Dedifferentiated amniotic fluid mesenchymal stem cell (primary cell): ENCODE data around the gene BEST2.
A peak's percentile ranks its signal among the peaks of the same experiment; 100 is the strongest.
"Not testable (repeated sequence)": the region's sequence is repeated elsewhere in the genome, so short reads cannot be mapped to it uniquely, and the experiment has no call there.

ENCODE experiments used
- DNase-seq: peaks from one replicate; pipeline ENCODE4 v3.0.0-alpha.2; 2016; ENCODE audit errors: extremely low spot score

Gene BEST2

DNA sequence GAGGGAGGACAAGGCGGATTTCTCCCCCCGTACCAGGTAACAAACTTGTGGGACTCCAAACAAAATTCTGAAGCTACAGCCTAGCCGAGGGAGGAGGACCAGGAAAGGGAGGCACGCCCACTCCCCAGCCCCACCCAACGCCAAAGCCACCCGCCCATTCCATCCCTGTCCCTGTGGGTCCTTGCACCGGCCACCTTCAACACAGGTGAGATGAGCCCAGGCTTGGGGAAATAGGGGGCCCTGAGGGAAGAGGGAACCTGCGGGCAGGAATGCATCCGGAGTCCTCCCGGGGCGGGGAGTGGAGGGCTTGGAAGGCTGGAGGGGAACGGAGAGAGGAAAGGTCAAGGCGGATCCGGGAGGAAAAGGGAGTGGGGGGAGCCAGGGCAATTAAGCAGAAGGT, at the start of gene BEST2:
Gene BEST2 (plus strand): TSS at position 157 of the 400 bp plus-strand sequence. CDS start 802 bp downstream, outside the sequence.
- DNase-seq = no peak

DNA sequence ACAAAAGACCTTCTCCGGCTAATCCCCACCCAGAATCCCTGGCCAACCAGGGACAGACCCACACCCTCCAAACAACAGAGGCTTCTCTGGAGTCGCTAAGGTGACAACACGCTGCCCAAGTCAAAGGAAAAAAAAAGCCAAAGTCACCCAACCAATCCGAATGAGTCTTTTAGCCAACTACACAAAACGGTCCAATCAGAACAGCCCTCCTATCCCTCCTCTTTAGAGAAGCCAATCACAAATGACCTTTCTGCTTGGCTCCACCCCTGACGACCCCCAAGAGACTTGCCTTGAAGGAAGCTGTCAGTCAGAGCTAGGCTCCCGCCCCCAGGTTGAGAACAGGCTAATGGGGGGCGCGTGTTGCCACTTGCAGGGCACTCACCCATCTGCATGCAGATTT, 48.5 kb upstream of the BEST2 start:
- no peak for DNase-seq

GRCh38 chr19:12705169-12705568, 46.4 kb upstream of the BEST2 start:
- no peak for DNase-seq

DNA sequence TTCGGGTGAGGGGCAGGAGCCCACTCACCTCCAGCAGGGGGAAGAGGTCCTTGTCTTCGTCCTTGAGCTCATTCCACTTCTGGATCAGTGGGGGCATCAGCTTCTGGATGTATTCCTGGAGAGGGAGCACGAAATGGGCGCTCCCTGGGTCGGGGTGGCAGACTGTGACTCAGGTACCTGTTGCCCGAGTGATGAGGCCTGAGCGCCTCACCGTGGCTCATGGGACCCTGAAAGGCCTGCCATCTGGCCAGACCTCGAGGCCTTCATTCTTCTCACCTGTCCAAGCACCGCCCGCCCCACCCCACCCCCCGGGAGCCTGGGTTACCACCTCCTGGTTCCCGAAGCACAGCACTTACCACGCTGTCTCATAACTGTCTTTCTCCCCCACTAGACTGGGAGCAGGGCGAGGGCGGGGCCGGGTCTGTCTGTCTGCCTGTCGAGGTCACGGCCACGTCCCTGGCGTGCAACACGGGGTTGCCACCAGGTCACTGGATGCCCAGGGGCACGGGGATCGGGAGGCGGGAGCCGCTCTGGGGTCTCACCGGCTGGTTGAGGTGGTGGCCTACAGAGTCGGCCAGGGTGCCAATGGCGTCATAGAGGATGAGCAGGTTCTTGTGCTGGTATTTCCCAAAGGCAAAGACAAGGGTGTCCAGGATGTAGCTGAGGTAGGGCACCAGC, 45.8 kb upstream of the BEST2 start:
- DNase-seq = no peak

- DNase-seq = no peak
Observed at GRCh38 chr19:12706332-12706718, 45.3 kb upstream of the BEST2 start.

- DNase-seq = no peak
Observed at GRCh38 chr19:12708641-12709040, 43.0 kb upstream of the BEST2 start.

DNA sequence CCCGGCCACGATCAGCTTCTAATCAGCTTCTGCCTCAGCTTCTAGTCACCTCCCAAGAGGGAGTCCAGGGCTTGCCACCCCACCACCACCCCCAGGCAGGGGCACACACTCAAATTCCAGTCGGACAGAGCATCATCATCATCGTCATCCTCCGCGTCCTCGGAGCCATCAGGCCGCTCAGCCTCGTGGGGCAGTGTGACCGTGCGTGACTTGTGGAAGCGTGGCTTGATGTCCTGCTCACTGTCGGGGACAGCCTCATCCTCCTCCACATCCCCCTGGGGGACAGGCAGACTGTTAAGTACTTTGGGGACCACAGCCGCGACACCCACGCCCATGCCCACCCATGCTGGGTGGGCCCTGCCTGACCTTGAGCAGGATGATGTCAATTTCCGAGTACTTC, 40.4 kb upstream of the BEST2 start:
- DNase-seq = no peak

DNA sequence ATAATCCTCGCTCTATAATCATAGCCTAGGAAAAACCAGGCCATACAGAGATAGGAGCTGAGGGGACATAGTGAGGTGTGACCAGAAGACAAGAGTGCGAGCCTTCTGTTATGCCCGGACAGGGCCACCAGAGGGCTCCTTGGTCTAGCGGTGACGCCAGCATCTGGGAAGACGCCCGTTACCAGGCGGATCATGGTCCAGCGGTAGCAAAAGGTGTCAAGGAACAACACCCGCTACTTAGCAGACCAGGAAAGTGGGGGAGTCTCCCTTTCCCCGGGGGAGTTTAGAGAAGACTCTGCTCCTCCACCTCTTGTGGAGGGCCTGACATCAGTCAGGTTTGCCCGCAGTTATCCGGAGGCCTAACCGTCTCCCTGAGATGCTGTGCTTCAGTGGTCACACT, 39.5 kb upstream of the BEST2 start:
- DNase-seq = not testable (repeated sequence)

GRCh38 chr19:12713304-12713703, 38.3 kb upstream of the BEST2 start:
- DNase-seq = not testable (repeated sequence)

- DNase-seq = no peak
Observed at GRCh38 chr19:12715102-12715501, 36.5 kb upstream of the BEST2 start.

- no peak for DNase-seq
Observed at GRCh38 chr19:12715929-12716328, 35.7 kb upstream of the BEST2 start.

DNA sequence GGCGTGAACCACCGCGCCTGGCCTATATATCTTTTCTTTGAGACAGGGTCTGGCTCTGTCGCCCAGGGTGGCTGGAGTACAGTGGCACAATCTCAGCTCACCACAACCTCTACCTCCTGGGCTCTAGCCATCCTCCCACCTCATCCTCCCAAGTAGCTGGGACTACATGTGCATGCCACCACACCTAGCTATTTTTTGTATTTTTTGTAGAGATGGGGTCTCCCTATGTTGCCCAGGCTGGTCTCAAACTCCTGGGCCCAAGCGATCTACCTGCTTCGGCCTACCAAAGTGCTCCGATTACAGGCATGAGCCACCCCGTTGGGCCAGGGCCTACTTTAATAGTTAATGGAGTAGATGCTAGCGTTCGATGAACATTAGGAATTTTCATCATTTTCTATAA, 31.3 kb upstream of the BEST2 start:
- DNase-seq = no peak

- no peak for DNase-seq
Observed at GRCh38 chr19:12720851-12721655, 30.5 kb upstream of the BEST2 start.

GRCh38 chr19:12721656-12722565, 29.7 kb upstream of the BEST2 start:
- peak; percentile 41 for DNase-seq

- DNase-seq = peak; percentile 99
Observed at GRCh38 chr19:12722566-12723380, 28.8 kb upstream of the BEST2 start.

GRCh38 chr19:12723381-12723640, 28.3 kb upstream of the BEST2 start:
- no peak for DNase-seq

GRCh38 chr19:12723641-12724426, 27.8 kb upstream of the BEST2 start, which contains the start of gene TNPO2:
TNPO2 (minus strand) TSS chr19:12723932; CDS start chr19:12720977, 2,955 bp downstream.
- DNase-seq = no peak

DNA sequence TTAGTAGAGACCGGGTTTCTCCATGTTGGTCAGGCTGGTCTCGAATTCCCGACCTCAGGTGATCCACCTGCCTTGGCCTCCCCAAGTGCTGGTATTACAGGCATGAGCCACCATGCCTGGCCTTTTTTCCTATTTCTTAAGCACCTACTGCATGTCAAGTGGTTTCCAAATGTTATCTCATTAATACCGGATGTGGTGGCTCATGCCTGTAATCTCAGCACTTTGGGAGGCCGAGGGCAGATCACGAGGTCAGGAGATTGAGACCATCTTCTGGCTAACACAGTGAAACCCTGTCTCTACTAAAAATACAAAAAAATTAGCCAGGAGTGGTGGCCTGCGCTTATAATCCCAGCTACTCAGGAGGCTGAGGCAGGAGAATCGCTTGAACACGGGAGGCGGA, 26.0 kb upstream of the BEST2 start:
- DNase-seq = not testable (repeated sequence)

DNA sequence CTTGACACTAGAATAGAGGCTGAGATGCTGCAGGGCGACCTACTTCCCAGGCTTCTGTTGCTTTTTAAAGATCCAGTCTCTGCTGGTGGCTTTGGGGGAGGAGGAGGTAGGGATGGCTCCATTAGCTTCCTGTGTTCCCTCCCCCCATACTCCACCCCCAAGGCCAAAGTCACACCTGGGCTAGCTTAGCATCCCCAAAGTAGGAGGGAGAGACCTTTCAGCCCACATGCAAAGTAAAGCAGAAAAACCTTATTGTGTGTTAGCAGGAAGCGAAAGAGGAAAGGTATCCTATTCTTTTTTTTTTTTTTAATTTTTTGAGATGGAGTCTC, 24.6 kb upstream of the BEST2 start:
- DNase-seq = no peak

DNA sequence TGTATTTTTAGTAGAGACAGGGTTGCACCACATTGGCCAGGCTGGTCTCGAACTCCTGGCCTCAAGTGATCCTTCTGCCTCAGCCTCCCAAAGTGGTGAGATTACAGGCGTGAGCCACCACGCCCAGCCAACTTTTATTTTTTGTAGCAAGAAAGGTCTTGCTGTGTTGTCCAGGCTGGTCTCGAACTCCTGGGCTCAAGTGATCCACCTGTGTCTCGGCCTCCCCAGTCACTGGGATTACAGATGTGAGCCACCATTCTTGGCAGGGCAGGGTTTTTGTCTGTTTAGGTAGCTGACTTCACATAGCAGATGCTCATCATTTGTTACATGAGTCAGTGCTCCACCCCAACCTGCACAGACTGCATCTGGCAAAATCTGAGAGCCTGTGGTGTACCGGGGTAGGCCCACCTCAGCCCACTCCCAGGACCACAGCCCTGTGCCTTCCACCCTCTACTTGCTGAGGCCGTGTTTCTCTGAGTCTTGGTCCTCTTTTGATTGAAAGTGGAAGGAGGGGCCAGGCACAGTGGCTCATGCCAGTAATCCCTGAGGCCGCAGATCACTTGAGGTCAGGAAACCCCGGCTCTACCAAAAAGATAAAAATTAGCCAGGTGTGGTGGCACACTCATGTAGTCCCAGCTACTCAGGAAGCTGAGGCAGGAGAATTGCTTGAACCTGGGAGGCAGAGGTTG, 23.7 kb upstream of the BEST2 start:
- no peak for DNase-seq
